ENCODE results near the gene TBC1D25.

The TBC1D25 gene

DNA sequence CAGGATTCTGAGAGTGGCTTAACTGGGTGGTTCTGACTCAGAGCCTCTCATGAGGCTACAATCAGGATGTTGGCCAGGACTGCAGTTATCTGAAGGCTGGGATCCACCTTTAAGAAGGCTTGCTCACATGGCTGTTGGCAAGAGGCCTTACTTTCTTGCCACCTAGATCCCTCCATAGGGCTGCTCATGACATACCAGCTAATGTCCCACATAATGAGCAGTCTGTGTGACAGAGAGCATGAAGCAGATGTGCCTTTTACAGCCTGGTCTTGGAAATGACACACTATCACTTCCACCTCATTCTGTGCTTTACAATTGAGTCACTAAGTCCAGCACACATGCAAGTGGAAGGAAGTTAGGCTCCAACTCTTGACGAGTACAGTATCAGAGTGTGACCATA, 30.4 kb downstream of the TBC1D25 start:
- no peak for DNase-seq

GRCh38 chrX:48573690-48574269, 34.3 kb downstream of the TBC1D25 start:
- peak; percentile 63 for DNase-seq

DNA sequence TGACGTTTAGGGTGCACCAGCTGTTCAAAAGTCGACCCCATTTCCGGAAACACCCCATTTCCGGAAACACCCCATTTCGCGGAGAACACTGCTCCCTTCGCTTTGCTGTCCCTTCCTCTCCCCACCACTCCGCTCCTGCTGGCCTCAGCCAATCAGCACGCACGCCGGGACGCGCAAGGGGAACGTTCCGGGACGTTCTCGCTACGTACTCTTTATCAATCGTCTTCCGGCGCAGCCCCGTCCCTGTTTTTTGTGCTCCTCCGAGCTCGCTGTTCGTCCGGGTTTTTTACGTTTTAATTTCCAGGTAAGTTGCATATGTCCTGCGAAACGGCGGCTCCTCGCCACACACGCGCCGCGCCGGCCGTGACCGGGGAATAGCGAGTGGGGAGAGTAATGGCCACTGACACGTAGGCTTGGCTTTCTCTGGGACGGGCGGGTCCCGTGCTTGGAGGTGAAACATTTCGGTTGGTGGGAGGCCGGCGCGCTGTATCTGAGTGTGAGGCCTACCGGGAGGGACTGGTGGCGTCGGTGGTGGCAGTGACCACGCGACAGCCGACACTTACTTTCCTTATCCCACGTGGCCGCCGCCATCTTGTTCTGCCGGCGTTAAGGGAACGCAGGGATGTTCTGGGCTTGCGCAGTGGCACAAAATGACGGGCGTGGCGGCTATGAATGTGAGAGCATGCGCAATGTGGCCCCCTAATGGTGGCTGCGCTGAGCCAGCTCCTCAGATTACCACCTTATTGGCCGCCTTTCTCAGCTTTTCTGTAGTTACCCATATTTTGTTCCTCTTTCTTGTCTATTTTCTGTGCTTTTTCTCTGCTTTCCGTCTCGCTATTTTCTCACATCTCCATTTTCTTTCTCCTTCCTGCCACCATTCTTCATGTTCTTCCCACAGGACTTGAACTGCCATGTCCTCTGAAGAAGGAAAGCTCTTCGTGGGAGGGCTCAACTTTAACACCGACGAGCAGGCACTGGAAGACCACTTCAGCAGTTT, 35.1 kb downstream of the TBC1D25 start, which contains the start of gene RBM3:
TSS of gene RBM3 (plus strand) at position 215 of the 997 bp plus-strand sequence. CDS start at position 912, 697 bp downstream.
- DNase-seq, result peak; percentile 97

DNA sequence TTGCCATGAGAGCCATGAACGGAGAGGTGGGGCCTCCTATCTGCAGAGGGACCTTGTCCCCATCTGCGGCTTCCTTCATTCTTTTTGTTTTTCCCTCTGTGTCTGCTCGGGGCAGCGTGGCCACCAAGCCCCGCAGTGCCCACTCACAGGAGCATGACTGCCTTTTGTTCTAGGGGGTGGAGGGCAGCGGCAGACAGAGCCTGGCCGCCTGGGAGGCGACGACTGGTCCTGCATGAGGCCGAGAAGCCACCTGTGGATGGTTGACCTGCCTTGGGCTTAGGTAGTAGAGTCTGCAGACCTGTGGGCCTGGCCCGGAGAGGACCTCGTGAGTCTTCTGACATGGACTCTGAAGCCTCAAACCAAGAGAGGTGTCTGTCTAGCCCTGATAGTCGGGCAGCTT, 36.1 kb downstream of the TBC1D25 start:
- no peak for DNase-seq

- DNase-seq, result no peak
Measured at GRCh38 chrX:48576108-48576507, 36.6 kb downstream of the TBC1D25 start.

DNA sequence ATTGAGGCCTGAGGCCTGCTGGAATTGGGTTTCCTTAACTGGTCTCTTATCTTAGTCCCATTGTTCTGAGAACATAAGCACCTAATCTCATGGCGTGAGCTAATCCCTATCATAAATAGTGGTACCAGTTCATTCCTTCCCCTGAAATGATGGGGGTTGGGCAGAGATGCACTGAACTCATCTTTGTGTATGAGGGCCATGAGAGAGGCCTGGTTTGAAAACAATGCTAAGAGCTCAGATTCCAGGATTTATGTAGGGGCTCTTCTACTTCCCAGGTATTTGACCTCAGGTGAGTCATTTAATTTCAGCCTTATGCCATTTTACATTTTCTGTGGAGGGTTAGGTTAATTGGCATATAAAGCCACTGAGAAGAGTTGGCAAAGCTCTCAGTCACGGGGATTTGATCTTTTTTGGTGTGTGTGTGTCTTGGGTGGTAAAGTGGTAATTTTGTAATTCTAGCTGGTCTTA, 39.2 kb downstream of the TBC1D25 start:
- no peak for DNase-seq

GRCh38 chrX:48579259-48579658, 39.7 kb downstream of the TBC1D25 start:
- DNase-seq, result no peak

- DNase-seq, result no peak
Measured at GRCh38 chrX:48580662-48581061, 41.1 kb downstream of the TBC1D25 start.

- no peak for DNase-seq
Measured at GRCh38 chrX:48584698-48585097, 45.2 kb downstream of the TBC1D25 start.

GRCh38 chrX:48589482-48590162, 50.1 kb downstream of the TBC1D25 start:
- no peak for DNase-seq

DNA sequence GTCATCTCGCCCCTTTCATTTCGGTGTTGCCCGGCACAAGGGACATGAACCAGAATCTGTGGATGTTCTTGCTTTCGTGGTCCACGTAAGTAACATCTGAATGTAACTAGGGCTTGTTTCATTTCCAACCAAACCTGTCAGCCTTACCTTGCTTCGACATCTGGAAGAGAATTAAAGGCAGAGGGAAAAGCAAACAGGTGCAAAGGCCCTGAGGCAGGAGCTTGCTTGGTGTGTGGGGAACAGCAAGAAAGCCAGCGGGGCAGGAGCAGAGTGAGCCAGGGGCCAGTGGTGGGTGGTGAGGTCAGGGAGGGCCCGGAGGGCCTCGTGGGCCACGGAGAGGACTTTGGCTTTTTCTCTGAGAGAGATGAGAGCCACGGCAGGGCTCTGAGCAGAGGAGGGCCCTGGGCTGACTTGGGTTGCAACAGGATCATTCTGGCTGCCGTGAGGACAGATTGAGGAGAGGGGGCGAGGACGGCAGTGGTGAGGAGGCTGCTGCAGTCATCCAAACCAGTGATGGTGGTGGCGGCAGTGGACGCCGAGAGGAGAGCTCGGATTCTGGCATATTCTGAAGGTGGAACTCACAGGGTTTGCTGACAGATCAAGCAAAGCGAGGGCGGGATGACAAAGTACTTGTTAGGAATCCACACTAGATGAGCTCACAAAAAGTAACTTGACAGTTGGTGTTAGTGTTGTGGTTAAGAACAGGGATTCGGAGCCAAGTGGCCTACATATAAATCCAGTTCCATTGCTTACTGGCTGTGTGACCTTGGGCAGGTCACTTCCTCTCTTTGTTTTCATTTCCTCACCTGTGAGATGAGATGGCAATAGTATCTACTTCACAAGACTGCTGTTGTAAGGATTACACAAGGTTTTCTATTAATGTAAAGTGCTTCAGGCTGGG, 50.9 kb downstream of the TBC1D25 start:
- DNase-seq, result no peak

DNA sequence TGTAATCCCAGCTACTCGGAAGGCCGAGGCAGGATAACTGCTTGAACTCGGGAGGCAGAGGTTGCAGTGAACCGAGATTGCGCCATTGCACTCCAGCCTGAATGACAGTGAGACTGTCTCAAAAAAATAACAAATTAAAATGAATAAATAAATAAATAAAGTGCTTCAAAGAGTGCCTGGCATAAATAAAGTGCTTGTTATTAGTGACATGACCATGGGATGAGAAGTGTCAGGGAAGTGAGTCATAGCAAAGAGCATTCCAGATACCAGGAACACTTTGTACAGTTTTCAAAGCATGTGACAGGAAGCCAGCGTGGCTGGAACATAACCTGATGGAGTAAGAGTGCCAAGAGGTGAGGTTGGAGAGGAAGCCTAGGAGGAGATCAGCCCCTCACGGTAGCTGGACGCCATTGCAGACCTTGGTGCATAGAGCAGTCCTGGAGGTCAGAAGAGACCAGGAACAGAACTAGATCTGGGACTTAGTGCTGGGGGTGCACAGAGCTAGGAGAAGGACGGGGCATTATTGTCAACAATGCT, 51.8 kb downstream of the TBC1D25 start:
- DNase-seq, result no peak

DNA sequence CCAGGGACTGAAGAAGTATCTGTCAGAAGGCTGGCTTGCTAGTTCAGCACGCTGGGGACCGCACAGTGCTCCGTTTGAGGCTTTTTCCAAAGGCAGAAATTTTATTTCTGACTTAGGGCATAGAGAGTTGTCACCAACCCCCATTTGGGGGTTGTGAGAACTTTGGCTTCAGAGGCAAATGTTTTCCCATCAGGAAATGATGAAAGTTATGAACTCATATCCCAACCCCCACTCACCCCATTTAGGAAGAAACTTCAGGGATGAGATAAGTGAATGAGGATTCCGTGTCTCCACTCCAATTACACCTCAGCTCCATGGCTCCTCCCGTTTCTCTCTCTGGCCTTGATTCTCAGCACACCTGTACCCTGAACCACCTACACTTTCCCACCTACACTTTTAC, 53.5 kb downstream of the TBC1D25 start:
- no peak for DNase-seq

DNA sequence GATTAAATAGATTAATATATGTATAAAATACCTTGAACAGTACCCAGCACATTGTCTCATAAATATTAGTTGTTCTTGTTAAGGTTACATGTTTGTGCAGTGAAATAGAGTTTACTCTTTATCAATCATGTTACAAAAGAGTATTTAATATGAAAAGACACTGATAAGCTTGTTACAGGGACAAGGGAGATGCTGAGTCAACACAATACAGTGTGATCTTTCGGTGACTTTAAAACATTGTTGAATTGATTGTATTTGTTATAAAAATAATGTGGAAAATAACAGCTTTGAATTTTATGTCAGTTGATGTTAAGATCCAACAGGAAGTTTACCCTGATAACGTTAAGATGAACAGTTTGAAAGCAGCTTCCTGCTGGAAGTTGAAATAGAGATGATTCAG, 56.4 kb downstream of the TBC1D25 start:
- no peak for DNase-seq

- DNase-seq, result peak; percentile 95
Measured at GRCh38 chrX:48597353-48598264, 58.1 kb downstream of the TBC1D25 start, which contains the start of gene WDR13. Gene WDR13, plus strand, starts transcription at chrX:48597492. Its CDS starts 505 bp downstream, at chrX:48597997.

GRCh38 chrX:48598614-48599013, 59.1 kb downstream of the TBC1D25 start:
- DNase-seq, result no peak

DNA sequence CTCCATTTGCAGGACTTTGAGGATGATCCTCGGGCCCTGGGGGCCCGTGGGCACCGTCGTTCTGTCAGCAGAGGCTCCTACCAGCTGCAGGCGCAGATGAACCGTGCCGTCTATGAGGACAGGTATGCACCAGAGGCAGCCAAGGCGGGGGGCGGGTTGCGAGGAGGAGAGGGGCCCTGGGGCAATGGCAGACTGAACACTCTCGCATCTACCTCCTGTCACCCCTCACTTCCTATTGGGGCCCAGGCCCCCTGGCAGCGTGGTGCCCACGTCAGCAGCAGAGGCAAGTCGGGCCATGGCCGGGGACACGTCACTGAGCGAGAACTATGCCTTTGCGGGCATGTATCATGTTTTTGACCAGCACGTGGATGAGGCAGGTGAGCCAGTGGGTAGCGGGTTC, 59.8 kb downstream of the TBC1D25 start:
- no peak for DNase-seq

- DNase-seq, result no peak
Measured at GRCh38 chrX:48600226-48600625, 60.7 kb downstream of the TBC1D25 start.

DNA sequence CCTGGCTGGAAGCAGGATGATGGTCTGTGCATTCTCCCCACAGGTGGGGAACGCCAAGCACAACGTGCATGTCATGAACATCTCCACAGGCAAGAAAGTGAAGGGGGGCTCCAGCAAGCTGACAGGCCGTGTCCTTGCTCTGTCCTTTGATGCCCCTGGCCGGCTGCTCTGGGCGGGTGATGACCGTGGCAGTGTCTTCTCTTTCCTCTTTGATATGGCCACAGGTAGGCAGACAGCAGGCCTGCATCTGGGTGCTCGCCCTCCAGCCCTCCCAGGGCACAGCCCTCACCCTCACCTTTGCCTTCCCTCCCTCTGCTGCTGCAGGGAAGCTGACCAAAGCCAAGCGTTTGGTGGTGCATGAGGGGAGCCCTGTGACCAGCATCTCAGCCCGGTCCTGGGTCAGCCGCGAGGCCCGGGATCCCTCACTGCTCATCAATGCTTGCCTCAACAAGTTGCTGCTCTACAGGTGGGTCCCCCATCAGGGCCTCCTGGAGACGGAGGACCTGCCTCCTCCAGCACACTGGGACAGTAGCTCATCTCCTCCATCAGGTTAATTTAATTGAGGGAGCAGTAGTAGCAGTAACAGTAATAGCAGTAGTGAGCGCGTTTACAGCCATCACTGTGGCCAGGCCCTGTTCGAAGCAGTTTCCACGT, 62.4 kb downstream of the TBC1D25 start:
- no peak for DNase-seq

GRCh38 chrX:48604701-48605100, 65.2 kb downstream of the TBC1D25 start:
- DNase-seq, result no peak

Data from activated effector memory CD4-positive, alpha-beta T cell treated with anti-CD3 and anti-CD28 coated beads, Interleukin-2, amount 50 U/mL, for 16 hours (primary cell).